GM19467 (cell line): ENCODE results near the gene VTI1A.

ENCODE experiments used
- ATAC-seq: cut with Tn5 transposase; IDR thresholded peaks from one replicate; pipeline ENCODE4 v1.9.1; 2021; ENCODE audit warnings: mild to moderate bottlenecking, moderate library complexity; ENCODE audit not compliant: unreplicated experiment

Gene VTI1A

DNA sequence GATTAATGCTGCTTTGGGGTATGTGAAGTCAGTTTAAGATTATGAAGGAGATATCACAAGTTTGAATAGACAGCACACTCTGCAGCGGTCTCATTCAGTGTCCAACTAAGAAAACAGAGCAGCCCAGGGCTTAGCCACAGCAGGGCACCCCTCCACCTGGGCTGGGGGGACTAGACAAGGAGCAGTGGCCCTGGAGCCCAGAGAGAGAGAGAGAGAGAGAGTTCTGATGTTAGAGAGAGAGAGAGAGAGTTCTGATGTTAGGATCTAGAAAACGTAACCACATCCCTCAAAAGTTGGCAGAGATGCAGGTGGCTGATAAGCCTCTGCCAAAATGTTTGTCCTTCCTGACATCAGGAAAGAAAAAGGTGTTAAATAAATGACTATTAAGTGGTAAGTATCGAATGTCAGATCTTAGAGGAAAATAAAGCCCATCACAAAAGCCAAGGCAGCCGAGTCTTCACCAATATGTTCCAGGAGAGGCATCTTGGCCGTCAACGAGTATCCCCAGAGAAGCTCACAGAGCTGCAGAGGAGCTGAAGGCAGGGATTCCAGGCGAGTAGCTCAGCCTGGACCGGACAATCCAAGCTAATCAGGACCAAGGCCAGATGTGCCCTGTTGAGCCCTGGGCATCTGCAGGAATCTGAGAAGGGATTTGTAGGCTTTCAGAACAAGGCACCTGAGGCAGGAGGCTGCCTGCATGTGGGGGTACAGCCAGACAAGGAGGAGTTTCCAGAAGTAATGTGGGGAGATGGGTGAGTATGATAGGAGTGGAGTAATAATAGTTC is 352.9 kb downstream of the VTI1A start:
- no peak for ATAC-seq

DNA sequence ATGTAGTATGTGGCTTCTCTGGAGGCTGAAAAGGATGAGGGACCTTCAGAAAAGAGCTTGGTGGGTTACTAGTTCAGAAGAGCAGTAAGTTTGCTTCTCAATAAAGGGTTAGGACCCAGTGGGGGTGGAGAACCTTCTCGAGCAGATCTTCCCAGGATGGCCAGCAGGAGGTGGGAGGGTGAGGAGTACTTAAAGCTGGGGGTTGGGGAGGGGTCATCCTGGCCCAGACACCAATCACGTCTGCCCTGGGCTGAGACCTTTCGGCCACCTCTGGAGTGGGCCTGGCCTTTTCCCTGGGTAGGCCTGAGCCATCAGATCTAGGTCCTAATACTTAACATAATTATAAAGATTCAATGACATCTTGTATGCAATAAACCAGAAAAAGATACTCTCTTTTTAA is 354.0 kb downstream of the VTI1A start:
- ATAC-seq = no peak

DNA sequence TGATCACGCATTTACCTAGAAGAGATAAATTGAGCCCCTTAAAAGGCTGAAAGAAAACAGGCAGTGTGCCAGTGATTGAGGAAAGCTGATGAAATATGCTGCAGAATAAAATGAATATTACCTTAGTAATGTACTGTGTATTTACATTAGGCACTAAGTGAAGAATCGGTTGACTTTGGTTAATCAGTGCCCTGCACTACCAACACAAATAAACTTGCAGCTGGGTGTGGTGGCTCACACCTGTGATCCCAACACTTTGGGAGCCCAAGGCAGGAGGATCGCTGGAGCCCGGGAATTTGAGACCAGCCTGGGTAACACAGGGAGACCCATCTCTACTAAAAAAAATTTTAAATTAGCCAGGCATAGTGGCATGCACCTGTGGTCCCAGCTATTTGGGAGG is 354.7 kb downstream of the VTI1A start:
- ATAC-seq = no peak

DNA sequence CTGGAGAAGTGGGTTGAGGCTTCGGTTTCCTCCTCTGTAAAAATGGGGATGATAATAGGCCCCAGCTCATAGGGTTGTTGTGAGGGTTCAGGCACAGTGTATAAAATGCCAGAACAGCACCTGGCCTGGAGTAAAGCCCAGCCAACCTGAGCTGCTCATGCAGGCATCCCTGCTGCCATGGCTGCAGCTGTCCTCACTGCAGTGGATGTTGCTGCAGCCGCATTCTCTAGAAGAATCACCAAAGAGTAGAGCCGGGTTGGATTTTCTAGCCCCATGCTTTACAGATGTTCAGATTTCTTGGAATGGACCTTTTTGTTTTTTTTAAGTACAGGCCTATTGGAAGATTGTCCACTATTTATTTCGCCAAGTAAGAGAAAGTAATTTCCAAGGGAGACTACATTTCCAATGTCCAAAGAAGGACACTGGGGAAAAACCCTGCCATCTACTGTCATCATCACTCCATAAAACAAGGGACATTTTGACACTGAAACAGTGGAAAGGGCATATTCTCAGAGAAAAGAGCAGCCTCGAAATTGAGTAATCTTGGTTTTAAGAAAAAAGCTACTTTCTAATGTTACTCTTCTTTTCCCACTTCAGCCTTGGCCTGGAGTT is 355.5 kb downstream of the VTI1A start:
- ATAC-seq = no peak

DNA sequence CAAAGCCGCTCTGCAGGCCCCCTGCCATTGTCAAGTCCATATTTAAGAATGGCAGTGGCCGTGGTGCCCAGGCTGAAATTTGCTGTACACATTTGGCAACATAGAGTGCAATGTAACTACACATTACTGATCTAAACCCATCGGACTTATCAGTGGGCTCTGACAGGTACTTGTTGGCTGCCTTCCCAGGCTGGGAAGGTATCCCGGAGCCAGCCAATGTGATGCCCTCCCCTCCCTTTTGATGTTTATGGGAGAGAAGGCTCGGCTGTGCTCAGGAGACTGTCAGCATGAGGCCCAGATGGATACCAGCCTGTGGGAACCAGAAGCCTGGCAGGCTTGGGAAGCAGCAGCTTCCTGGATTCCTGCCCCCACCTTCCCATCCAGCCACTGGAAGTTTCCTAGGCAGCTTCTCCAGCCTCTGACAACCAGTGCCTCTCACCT is 357.0 kb downstream of the VTI1A start:
- ATAC-seq = no peak

DNA sequence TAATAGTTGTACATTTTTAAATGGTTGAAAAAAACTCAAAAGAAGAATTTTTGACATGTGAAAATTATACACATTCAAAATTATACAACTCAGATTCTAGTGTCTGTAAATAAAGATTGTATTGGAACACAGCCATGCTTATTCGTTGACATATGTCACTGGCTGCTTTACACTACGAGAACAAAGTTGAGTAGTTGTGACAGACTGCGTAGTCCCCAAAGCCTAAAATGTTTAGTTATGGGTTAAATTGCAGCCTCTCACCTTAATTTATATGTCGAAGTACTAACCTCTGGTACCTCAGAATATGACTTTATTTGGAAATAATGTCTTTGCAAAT is 358.2 kb downstream of the VTI1A start:
- ATAC-seq = no peak

DNA sequence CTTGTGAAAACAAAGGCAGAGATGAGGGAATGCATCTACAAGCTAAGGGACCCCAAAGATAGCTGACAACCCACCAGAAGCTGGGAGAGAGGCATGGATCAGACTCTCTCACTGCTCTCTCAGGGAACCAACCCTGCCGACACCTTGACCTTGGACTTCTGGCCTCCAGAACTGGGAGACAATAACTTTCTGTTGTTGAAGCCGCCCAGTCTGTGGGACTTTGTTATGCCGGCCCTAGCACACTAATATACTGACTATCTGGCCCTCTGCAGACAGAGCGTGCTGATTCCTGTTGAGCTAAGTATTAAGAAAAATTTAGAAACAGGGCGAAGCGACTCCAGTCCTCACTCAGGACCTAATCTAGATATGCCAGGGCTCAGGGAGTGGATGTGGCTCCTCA is 358.7 kb downstream of the VTI1A start:
- ATAC-seq = no peak

DNA sequence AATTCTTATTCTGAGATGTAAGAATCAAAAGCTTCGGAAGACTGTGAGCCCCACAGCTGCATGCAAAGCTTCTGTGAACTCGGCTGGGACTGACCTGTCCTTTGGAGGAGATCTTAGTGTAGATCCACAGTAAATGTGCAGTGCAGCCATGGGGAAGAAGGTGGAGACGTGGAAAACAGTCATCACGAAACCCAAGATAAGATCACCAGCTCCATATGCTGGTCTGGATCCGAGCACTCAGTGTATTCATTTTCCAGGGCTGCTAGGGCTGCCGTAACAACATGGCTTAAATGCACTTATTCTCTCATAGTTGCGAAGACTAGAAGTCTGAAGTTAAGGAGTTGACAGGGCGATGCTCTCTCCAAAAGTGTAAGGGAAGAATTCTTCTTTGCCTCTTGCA is 360.0 kb downstream of the VTI1A start:
- no peak for ATAC-seq

DNA sequence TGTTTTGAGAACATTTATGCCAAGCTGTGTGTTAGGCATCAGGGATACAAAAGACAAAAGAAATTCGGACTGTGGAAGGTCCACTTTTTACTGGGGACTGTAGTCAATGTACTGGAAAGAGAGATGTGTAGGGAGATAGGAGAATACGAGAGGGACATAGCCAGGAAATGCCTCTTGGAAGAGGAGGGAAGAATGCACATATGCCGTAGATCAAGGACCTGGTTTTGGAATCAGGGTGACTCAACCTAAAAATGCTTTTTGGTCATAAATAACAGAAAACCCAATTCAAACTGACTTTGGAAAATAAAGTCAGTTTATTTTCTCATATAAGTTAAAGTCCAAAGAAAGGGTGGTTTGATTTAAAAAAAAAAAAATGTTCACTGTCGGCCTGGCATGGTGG is 362.7 kb downstream of the VTI1A start:
- ATAC-seq = no peak

DNA sequence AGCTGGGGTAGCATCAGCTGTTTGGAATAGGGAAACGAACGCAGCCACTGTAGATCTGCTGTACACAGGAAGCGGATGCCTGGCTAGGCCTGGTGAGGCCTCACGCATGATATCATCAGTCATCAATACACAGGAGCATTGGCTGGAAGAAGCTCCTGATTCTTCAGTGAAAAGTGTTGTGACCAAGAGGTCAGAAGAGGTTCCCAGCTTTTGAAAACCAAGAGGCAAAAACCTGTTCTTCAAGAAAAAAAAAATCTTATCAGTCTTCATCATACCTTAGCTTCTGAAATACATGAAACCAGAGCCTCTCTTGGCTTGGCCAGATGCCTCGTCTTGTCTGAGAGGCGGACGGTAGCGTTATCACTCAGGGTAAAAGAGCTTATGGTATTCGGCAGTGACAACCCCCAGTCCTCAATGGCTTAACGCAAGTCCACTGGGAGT is 363.7 kb downstream of the VTI1A start:
- ATAC-seq = no peak

DNA sequence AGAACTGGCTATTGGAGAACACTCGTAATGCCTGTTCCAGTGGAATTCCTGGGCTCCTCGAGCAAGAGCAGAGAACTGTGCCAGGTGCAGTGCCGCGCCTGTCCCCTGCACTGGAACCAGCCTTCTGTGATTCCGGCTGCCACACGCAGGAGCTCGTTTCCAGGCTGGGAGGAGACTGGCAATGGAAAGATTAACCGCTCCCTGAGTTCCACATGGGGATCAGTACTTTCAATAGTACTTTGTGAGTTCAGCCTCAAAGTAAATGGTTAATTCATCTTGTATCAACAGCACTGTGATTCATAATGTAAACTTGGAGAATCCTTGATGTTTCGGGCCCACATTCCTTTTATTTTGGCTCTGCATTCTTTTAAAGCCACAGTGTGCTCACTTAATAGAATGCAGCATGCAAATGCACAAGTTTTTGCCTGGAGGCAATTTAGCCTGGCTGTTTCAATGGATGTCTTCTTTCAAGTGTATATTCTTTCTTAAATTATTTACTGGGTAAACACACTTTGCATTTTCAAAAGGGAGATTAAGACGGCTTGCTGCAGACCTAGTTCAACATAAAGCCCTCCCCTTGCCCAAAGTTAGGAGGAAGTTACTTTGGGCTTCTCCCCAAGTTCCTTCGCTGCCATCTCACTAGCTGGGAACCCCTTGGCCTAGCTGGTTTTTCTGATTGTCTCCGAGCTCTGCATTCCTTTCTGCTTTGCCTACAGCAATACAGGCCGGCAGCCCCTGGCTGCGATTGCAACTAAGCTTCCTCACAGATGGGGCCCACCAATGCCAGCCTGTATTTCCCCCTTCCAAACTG is 364.9 kb downstream of the VTI1A start:
- ATAC-seq = no peak

DNA sequence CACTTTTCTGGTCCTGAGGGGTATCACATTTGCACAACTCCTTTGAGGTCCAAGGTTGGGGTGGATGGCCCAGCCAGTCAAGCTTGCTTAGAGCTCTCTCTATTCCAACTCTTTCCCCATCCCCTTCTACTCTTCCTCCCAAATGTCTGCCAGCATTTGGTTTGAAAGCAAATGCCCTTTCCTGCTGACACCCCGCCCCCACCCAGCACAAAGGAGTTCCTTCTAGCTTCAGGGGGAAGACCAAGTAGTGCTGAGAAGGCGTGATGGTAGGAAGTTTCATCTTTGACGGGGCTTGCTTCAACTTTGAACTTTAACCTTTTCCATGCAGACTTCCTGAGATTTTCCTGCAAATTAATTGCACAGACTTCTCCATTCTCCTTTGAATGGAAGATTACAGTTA is 365.6 kb downstream of the VTI1A start:
- ATAC-seq = no peak

DNA sequence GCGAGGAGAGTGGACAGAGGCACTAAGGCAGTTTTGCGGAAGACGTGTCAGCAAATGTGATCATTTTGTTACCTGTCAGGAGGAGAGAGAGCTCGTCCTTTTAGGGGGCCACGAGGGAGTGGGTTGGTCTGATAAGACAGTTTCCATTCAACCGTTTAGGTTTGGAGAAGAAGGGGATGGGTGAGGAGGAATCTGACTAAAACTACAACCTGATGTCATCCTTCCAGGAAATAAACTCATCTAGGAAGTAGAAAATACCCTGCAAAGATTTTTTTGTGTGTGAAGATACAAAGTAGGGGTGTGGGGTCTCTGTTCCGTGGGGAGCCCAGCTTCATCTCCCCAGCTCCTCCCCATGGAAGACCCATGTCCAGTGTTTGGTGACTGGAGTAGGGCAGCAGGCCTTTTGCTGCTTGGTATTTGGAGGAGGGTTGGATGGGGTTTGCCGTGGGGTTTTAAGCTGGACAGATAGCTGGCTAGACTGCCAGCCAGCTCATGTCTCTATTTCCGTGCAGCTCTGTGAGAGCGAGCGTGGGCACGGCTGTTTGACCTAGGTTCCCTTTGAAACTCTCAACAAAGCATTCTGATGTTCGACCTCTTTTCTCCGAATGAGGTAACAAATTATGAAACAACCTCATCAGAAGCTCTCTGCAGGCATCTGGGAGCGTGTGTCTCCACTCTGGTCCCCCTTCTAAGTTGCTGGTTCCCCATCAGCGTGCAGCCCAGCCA is 367.0 kb downstream of the VTI1A start:
- no peak for ATAC-seq

DNA sequence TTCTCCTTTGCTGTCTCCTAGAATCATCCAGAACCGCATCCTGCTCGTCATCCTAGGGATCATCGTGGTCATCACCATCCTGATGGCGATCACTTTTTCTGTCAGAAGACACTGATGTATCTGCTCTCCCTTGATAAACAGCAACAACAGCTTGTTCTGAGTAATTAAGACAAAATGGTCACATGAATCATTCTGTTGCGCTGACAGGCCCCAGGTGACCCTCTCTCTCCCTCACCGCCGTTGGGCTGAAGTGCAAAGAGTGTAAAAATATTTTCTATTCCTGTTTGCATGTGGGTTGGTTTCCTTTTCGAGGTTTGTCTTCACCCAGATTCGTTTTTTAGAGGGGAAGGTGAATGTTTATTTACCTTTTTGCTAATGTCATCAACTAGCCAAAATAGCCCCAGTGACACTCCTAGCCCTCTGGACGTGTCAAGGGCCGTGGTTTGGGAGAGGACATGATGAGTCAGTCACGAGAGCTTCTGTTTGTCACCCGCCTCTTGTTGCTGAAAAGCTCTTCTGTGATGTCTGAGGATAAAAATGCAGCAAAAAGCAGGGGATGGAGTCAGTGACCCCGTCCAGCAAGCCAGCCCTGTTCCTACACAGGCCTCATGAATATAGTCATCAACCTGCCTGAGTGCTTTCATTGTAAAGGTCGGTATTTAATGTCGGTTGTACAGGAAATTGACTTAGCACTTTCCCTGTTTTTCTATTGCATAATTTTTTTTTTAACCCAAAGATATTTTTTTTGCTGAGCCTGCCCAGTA is 368.4 kb downstream of the VTI1A start:
- ATAC-seq = no peak

DNA sequence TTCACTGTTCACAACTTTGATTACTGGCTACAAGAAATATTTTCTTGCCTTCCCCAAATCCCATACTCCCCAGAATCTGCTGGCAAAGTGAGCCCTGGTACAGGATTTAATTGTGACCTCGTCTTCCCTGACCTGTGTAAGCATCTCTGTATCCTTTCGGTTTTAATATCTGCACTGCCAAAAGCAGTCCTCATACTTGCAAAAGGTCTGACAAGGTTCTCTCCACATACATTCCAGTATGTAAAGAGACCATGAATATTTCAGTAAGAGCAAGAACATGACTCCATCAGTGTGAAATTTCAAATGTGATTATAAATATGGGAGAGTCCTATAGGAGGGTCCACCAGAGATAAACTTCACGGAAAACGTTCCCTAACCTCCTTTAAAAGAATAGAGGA is 369.0 kb downstream of the VTI1A start:
- no peak for ATAC-seq

DNA sequence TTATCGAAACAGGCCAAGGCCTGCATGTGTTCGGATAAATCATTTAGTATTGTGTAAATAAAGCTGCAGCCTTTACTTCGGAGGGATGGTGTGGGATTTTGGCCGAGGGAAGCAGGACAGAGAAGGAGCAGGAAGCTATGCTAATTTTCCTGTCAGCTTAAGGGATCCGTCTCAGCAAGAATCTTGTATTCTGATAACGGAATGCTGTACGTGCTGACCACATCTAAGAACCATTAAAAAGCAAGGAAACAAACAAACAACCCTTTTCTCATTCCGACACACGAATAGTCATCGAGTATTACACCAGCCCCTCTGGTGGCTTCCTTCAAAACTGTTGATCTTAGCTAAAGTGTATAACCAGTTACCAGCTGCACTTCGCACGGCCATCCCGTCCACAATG is 369.9 kb downstream of the VTI1A start:
- ATAC-seq = no peak

DNA sequence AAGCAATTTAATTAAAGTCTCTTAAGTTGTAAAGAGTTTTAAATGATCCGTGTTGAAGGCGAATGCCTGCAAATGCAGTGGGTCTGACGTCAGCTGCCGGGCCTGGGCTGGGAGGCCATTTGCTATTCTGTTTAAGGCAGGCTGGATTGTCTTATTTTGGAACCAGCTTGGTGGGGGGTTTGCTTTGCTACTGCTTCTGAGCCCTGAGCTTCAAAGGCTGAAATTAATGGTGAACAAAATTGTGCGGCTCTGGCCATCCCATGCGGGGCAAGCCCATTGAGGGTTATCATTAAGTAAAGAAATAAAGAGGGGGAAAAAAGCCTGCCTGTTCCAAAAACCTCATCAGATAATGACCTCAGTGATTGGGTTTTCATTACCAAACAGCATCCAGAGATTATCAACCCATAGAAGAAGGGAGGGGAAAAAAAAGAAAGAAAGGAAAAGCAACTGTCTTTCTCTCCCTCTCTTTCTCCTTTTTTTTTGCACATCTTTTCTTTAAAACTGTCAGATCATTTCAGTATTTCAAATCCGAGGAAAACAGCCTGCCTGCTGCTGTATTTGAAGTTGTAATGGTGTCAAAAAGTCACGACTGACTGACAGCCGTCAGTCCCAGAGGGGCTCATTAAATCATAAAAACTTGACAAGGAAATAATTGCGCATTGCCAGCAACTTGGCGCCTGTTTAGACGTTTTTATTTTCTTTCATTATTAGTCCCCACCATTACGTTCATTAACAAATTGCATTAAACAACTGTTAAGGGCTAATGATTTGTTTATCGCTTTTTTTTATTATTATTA is 371.2 kb downstream of the VTI1A start:
- ATAC-seq = no peak

DNA sequence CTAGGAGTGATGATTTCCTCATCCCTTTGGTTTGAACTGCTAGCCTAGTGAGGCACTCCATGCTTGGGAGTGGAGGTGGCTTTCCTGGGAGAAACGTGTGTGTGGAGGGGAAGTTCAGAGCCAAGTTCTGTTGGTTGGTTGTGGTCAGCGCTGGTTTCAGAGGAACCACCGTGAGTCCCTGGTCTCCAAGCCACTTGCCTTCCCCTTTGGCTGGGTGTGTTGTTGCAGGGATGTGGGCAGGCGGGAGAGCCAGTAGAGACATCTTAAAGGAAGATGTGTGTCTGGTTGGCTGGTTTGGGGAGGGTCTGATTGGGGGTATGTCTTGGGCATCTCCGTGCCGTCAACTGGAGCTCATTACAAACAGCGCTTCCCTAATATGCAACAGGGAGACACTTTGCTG is 372.2 kb downstream of the VTI1A start:
- no peak for ATAC-seq

DNA sequence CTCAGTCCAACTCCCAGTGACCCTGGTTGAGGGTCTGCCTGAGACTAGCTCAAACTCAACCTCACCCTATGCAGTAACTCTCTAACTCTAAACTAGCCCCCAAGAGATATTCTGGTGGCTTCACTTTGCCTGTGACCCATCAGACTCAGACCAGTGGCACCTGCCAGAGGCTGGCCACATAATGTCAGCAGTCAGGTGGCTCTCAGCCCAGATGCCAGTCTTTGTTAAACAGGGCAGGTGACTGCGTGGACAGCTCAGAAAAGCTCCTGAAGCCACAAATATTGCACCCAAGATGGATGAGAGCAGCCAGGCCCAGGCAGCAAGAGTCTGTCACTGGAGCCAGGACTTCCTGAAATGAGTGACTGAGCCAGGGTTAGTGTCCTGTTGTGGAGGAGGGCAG is 373.3 kb downstream of the VTI1A start:
- ATAC-seq = no peak

DNA sequence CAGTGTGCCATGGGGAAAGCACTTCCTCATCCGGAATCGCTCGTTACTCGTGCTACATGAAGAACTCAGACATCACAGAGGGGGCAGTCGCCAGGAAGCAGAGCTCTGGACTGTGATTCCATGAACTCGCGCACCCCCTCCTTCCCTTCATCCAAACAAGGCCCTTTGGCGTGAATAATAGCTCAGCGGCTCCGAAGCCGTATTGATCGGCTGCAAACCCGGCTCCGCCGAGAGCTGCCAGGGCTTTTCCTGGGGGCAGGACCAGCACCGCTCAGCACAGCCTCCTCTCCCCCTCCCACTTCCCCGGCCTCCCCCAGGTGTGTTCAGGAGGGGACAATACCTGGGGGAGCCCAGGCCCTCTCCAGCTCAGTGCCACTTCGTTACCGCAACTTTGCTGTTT is 374.0 kb downstream of the VTI1A start:
- ATAC-seq = no peak
